HG03460 (cell line): ENCODE measurements around the gene GOLPH3.
"Not testable (repeated sequence)": the region's sequence is repeated elsewhere in the genome, so short reads cannot be mapped to it uniquely, and the experiment has no call there.

Source experiments
- ATAC-seq: cut with Tn5 transposase; IDR thresholded peaks from one replicate; pipeline ENCODE4 v1.9.1; 2021; ENCODE audit not compliant: unreplicated experiment

GOLPH3 gene

GRCh38 chr5:32172186-32172911, 1.8 kb downstream of the GOLPH3 start:
- ATAC-seq, result not testable (repeated sequence)

- ATAC-seq, result no peak
These were observed 3.6 kb downstream of the GOLPH3 start for GRCh38 chr5:32170303-32171151.

- ATAC-seq, result no peak
These were observed 5.6 kb downstream of the GOLPH3 start for GRCh38 chr5:32168460-32169033.

GRCh38 chr5:32165597-32165996, 8.5 kb downstream of the GOLPH3 start:
- no peak for ATAC-seq

GRCh38 chr5:32163785-32164184, 10.3 kb downstream of the GOLPH3 start:
- ATAC-seq, result no peak

- ATAC-seq, result no peak
These were observed 11.1 kb downstream of the GOLPH3 start for GRCh38 chr5:32163053-32163452.

- no peak for ATAC-seq
These were observed 13.9 kb downstream of the GOLPH3 start for GRCh38 chr5:32160228-32160627.

- ATAC-seq, result no peak
These were observed 14.6 kb downstream of the GOLPH3 start for GRCh38 chr5:32159328-32160072.

GRCh38 chr5:32158679-32158975, 15.5 kb downstream of the GOLPH3 start:
- ATAC-seq, result no peak

- no peak for ATAC-seq
These were observed 17.0 kb downstream of the GOLPH3 start for GRCh38 chr5:32157078-32157477.

GRCh38 chr5:32156635-32157034, 17.5 kb downstream of the GOLPH3 start:
- no peak for ATAC-seq

GRCh38 chr5:32155211-32155610, 18.9 kb downstream of the GOLPH3 start:
- ATAC-seq, result no peak

- ATAC-seq, result no peak
These were observed 20.4 kb downstream of the GOLPH3 start for GRCh38 chr5:32153723-32154122.

- ATAC-seq, result no peak
These were observed 22.9 kb downstream of the GOLPH3 start for GRCh38 chr5:32151198-32151597.

- ATAC-seq, result no peak
These were observed 23.8 kb downstream of the GOLPH3 start for GRCh38 chr5:32150366-32150765.

GRCh38 chr5:32147959-32148358, 26.2 kb downstream of the GOLPH3 start:
- ATAC-seq, result no peak

GRCh38 chr5:32147236-32147635, 26.9 kb downstream of the GOLPH3 start:
- no peak for ATAC-seq

- ATAC-seq, result no peak
These were observed 28.7 kb downstream of the GOLPH3 start for GRCh38 chr5:32145378-32145777.

GRCh38 chr5:32144378-32145207, 29.5 kb downstream of the GOLPH3 start:
- ATAC-seq, result no peak

- no peak for ATAC-seq
These were observed 30.3 kb downstream of the GOLPH3 start for GRCh38 chr5:32143617-32144377.
